ENCODE data around the gene MDN1. TPM values are rescaled to one million over a fixed set of nuclear protein-coding genes. Genes with fewer than 3 reads are reported as not detected.

Gene MDN1
- total and polyA plus RNA-seq, 8 donors = 15.6 to 27.5 (median 18.1) TPM

DNA sequence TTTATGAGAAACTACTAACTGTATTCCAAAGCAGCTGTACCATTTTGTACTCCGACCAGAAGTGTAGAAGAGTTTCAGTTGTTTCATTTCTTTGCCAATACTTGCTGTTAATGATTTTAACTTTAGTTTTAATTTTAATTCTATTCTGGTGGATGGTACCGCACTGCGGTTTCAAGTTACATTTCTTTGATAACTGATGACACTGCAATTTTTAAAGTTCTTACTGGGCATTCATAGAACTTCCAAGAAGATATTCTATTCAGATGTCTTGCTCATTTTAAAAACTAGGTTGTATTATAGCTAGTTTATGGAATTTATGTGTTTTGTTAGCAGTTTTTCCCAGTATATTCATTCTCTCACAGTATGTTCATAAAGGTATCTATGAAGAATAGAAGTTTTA, 117.2 kb downstream of the MDN1 start:
- ATAC-seq (no peak), FAIRE-seq (no peak), DNase-seq (no peak)
- intact Hi-C loops (cut with DNase I) = no loop called here
- Histone ChIP-seq H3K27me3 (no peaks in the 10 kb centered on the region), H3K4me3 (no peak overlapping the region), H3K9me3 (no peaks in the 10 kb centered on the region), H3K4me1 (no peaks in the 10 kb centered on the region), H3K27ac (no peak overlapping the region), H3K36me3 (peaks cover 7 to 38% (median 17%) of the 10 kb centered on the region in 3 donors)
- WGBS, 2 donors = 94 to 96% methylated on average over 3 of the region's 3 CpGs
- TF ChIP-seq, protein P1, sequence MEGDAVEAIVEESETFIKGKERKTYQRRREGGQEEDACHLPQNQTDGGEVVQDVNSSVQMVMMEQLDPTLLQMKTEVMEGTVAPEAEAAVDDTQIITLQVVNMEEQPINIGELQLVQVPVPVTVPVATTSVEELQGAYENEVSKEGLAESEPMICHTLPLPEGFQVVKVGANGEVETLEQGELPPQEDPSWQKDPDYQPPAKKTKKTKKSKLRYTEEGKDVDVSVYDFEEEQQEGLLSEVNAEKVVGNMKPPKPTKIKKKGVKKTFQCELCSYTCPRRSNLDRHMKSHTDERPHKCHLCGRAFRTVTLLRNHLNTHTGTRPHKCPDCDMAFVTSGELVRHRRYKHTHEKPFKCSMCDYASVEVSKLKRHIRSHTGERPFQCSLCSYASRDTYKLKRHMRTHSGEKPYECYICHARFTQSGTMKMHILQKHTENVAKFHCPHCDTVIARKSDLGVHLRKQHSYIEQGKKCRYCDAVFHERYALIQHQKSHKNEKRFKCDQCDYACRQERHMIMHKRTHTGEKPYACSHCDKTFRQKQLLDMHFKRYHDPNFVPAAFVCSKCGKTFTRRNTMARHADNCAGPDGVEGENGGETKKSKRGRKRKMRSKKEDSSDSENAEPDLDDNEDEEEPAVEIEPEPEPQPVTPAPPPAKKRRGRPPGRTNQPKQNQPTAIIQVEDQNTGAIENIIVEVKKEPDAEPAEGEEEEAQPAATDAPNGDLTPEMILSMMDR (IDR thresholded peaks at IDR 0.05) = no peak

DNA sequence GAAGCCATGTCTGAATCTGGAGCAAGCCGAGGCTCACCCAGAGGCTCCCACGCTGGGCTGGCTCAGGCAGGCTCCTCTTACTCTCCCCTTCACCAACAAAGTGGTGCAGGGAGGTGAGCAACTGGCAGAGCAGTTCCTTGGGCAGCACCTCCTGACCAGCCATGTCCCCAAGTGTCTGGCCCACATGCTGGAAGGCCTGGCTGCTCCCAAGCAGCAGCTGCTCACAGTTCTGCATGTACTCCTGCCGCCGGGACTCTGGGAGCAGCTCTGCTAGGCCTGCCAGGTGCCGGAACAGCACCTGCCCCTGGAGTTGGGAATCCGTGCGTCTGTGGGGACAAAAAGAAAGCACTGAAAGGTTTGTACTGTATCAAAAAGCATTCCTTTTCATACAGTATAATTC, 123.9 kb downstream of the MDN1 start:
- DNase-seq = no peak
- TF ChIP-seq, protein P1 (IDR thresholded peaks at IDR 0.05) = no peak
- no peaks in the 10 kb centered on the region for H3K27me3 ChIP-seq
- WGBS, 2 donors = 95 to 97% methylated on average over 7 of the region's 7 CpGs
- H3K4me1 ChIP-seq = no peaks in the 10 kb centered on the region
- ATAC-seq = no peak
- no peak overlapping the region for H3K27ac ChIP-seq
- no peak for FAIRE-seq
- H3K4me3 ChIP-seq = no peak overlapping the region
- peaks cover 9 to 57% (median 26%) of the 10 kb centered on the region in 3 donors for H3K36me3 ChIP-seq
- no peaks in the 10 kb centered on the region for H3K9me3 ChIP-seq
- intact Hi-C loops (cut with DNase I) = no loop called here

DNA sequence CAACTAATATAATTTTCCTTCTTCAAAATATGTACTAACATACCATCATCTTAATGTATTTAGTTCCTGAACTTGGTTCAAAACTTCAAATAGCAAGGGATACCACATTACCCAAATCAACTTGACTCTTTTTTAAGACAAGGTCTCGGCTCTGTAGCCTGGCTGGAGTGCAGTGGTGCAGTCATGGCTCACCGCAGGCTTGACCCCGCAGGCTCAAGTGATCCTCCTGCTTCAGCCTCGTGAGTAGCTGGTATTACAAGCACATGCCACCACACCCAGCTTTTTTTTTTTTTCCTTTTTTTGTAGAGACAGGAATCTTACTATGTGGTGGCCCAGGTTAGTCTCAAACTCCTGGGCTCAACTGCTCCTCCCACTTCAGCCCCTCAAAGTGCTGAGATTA, 125.2 kb downstream of the MDN1 start:
- ATAC-seq = no peak
- TF ChIP-seq, protein P1 (IDR thresholded peaks at IDR 0.05) = no peak
- 91 to 97% methylated on average over 4 of the region's 4 CpGs for WGBS, 2 donors
- no peaks in the 10 kb centered on the region for H3K4me1 ChIP-seq
- no peak overlapping the region for H3K4me3 ChIP-seq
- H3K27me3 ChIP-seq = no peaks in the 10 kb centered on the region
- peaks cover 4 to 60% (median 17%) of the 10 kb centered on the region in 3 donors for H3K36me3 ChIP-seq
- no peaks in the 10 kb centered on the region for H3K9me3 ChIP-seq
- FAIRE-seq = no peak
- intact Hi-C loops (cut with DNase I) = no loop called here
- no peak overlapping the region for H3K27ac ChIP-seq
- no peak for DNase-seq

DNA sequence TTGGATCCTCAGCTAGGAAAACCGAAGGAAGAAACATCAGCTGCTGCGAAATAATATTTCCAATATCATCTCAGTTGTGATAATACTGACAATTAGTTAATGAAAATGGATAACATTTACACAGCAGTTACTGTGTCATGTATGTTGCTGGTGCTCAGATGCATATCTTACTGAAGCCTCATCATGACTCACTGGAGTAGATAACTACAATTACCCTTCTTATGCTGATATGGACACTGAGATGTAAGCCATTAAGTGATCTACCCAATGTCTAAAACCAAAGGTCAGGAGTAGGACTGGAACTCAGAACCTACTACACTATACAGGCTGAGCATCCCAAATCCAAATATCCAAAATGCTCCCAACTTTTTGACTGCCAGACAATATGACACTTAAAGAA, 126.4 kb downstream of the MDN1 start:
- WGBS, 2 donors = 94 to 100% methylated on average over 2 of the region's 2 CpGs
- H3K27me3 ChIP-seq = no peaks in the 10 kb centered on the region
- H3K4me3 ChIP-seq = no peak overlapping the region
- ATAC-seq = no peak
- H3K9me3 ChIP-seq = no peaks in the 10 kb centered on the region
- H3K27ac ChIP-seq = no peak overlapping the region
- no peak for FAIRE-seq
- intact Hi-C loops (cut with DNase I) = no loop called here
- no peaks in the 10 kb centered on the region for H3K4me1 ChIP-seq
- H3K36me3 ChIP-seq = peaks cover 2 to 72% (median 16%) of the 10 kb centered on the region in 3 donors
- TF ChIP-seq, protein P1 (IDR thresholded peaks at IDR 0.05) = no peak
- no peak for DNase-seq

DNA sequence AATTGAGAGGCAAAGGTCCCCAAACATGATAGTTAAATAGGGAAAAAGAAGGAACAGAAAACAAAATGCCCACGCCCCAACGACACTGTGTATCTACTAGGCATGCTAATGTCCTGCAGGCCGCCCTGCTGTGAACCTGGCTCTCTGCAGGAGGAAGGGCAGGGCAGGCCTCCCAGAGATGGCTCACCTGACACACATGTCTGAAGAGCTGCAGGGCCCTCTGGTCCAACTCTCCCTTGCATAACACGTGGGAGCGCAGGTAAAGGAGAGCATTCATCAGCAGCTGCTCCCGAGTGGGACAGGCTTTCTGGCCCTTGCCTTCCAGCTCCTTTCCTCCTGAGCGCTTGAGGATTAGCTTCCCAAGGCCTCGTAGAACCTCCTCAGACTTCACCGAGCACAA, 127.3 kb downstream of the MDN1 start:
- H3K4me3 ChIP-seq = no peak overlapping the region
- H3K27me3 ChIP-seq = no peaks in the 10 kb centered on the region
- 89 to 91% methylated on average over 9 of the region's 9 CpGs for WGBS, 2 donors
- peaks cover 2 to 81% (median 23%) of the 10 kb centered on the region in 3 donors for H3K36me3 ChIP-seq
- no peaks in the 10 kb centered on the region for H3K4me1 ChIP-seq
- no peak overlapping the region for H3K27ac ChIP-seq
- intact Hi-C loops (cut with DNase I) = no loop called here
- TF ChIP-seq, protein P1 (IDR thresholded peaks at IDR 0.05) = no peak
- FAIRE-seq (no peak), ATAC-seq (no peak), DNase-seq (no peak)
- no peaks in the 10 kb centered on the region for H3K9me3 ChIP-seq
